CD4-positive, alpha-beta T cell treated with Interleukin-15 for 4 hours (primary cell): ENCODE measurements around the gene UBQLN4.
"Not testable (repeated sequence)": the region's sequence is repeated elsewhere in the genome, so short reads cannot be mapped to it uniquely, and the experiment has no call there.

Experiments used
- DNase-seq: peaks from one replicate; pipeline ENCODE4 v3.0.0-alpha.2; 2020; ENCODE audit warnings: low spot score

UBQLN4 gene

DNA sequence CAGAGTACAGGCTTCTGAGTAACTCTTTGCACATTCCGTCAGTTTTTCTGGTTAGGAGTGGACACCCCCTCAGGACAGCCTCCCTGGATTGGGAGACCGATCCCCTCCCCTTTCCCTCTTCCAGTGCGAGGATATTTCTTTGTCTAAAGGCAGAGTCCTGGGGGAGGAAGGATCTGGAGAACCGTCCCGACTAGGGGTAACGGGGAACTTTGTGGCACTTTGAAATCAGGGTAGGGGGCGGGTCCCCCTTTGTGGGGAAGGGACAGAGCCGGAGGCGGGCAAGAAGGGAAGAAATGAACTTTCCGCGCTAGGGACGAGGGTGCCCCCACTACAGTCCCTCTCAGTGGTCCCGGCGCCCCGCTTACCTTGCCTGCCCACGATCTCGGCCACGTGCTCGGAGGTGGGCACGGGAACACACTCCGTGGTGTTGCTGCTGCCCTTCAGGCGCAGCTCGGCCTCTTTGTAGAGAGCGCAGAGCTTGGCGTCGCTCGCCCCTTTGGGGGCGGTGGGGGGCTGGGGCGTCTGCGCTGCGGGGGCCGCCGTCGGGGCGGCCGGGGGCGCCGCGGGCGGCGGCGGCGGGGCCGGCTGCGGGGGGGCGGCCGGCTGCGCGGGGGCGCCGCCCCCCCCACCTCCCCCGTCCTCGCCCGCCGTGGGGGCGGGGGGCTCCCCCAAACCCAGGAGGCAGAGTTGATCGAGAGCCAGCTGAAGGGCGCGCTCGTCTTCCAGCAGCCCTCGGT, 27.8 kb upstream of the UBQLN4 start:
- DNase-seq, result no peak

DNA sequence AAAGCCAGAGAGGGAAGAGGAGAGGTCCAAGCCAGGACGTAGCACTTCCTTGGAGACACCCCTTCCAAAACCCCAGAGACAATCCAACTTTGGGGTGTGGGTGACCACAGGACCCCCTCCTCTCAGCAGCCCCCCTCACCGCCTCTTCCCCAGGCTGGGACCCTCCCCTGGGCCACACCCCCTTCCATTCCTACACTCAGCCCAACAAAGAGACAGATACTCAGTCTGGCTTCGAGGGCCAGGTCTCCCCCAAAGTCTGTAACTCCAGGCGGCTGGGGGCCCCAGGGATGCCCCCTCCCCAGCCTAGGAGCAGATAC, 27.2 kb upstream of the UBQLN4 start:
- no peak for DNase-seq

DNA sequence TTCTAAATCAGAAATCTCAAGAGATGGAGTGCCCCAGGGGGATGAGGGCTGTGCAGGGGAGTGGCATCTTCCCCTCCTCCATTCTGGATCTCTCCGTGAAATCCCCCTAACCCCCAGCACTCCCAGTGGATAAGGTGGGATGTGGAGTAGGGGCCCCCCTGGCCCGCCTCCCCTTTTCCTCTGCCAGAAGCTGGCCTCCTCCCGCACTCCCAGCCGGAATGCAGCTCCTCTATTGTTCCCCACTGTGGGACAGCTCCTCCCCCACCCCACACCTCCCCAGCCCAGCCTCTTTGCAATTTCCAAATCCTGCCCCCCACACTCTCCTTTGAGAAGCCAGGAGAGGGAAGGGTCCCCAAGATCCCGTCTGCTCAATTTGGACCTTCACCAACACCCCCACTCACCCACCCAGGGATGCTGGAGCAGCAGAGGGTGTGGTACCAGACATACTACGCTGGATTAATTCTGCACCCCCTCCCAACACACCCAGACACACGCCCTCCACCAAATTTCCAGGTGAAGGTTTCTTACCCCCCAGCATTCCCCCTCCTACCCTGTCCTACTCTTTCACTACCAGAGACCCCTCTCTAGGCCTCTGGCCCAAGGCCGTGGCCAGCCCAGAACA, 26.8 kb upstream of the UBQLN4 start:
- no peak for DNase-seq

DNA sequence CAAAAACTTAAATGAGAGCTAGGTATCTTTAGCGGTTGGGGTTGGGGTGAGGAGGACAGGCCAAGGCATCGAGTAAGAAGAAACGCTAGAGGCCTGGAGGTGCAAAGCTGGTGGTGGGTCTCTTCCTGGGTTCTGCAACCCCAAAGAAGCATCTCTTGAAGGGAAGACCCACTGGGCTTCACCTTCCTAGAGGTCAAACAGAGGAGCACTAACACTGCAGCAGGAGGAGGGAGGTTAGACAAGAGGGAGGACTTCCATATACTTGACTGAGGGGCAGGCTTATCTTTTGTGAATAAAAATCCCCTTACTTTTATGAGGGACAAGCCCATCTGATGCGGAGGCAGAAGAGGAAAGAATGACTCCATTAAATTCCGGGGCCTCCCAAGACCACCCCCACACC, 26.2 kb upstream of the UBQLN4 start:
- DNase-seq, result no peak

DNA sequence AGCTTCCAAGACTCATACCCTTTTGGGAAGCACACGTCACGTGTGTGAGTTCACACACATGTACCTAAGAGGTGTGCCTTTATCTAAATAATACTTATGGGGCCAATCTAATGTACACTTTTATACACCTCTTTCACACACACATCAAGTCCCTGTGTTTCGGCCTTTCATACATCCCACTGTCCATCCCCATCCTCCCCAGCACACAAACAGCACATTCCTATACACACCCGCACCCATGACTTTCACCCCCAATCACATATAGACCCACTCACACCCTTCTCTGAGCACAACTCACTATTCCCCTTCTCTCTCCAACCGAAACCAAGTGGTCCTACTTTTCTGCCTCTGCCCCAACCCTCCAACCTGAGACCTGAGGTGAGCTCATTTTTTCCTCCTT, 25.1 kb upstream of the UBQLN4 start:
- no peak for DNase-seq

DNA sequence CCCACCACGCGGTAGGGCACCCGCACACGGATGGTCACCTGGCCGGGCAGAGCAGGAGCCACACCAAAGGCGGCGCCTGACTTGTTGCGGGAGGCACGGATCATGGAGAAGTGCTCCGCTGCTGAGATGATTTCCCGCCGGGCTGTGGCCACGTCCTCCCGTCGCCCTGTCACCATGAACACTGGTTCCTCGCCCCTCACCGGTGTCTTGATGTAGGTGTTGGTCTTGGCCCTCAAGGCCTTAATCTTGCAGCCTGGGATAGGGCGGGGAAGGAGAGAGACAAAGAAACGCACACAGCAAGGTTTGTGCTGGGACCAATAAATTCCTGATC, 23.8 kb upstream of the UBQLN4 start:
- DNase-seq, result no peak

DNA sequence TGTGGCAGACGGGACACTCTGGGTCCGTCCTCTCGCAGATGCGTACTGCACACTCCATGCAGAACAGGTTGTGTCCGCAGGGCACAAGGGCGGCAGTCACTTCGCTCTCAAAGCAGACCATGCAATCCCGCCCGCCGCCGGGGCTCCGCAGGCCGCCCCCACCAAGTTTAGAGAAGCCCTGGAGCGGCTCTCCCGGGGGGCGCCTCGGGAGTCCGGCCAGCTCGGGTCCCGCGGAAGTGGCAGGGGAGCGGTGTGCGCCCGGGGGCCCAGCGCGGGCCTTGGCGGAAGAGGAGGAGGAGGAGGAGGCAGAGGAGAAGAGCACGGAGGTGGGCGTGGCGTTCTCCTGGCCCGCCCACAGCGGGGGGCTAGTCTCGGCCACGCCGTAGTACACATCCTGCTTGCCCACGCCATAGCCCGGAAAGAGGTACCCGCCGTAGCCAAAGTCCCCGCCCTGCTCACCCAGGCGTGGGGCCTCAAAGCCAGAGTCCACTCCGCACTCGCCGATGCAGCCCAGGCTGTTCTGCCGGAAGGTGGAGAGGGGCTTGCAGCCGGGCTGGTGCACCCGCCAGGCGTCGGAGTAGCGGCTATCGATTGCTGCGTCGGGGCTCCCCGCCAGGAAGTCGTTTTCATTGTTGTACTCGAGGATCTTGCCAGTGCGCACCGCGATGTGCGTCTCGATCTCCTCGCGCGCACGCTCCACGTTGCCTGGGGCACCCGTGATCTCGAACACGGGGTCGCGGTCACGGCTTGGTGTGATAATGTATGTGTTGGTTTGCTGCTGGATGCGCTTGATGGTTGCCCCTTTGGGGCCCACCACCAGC, 23.2 kb upstream of the UBQLN4 start:
- no peak for DNase-seq

DNA sequence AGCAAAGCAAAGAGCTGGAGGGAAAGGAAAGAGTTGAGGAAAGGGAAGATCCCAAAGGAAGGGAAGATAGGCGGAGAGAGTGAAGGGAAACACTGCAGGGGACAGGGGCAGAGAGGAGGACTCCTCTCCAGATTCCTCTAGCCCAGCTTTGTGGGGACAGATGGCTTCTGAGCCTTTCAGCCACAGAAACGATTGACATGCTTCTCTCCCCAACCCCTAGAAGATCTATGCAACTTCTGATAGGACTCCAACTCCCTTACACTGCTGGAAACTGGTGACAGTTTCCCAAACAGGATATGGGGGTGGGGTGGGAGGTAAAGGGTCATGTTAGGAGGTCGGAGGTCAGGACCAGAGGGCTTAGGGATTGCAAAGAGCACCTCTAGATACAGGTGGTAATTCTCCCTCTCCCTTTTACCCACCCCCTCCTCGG, 22.2 kb upstream of the UBQLN4 start:
- DNase-seq, result no peak

DNA sequence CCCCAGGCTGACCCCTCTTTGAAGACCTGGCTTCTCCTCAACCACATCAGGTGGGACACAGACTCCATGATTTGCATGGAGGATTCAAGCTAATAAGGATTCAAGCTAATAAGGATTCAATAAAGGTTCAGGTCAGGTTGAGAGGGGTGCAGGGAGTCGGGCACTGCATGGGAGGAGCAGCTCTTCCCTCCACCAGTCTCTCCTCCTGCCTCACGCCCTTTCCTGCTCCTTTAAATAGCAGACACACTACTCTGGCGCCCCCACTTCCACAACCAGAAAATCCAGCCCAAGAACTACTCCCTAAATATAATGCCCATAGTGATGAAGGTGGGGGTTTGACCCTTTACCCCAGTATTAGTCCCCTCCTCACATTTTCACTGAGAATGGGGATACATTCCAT, 21.6 kb upstream of the UBQLN4 start:
- DNase-seq, result no peak

DNA sequence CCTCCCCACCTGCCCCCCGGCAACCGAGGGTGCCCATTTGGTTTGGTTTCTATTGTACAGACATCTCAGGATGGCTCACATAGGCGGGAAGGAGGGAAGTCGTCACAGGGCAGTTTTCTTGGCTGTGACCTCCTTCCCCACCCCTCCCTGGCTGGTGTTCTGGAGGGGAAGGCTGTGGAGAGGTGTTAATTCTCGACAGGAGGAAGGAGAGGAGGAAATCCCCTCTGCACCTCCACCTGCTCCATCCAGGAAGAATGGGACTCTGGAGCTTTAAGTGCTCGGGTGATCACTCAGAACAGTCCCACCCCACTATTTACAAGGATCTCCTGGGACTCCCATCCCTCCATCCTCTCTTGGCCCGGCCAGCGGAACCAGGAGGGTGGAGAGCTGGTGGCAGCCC, 21.1 kb upstream of the UBQLN4 start:
- no peak for DNase-seq

DNA sequence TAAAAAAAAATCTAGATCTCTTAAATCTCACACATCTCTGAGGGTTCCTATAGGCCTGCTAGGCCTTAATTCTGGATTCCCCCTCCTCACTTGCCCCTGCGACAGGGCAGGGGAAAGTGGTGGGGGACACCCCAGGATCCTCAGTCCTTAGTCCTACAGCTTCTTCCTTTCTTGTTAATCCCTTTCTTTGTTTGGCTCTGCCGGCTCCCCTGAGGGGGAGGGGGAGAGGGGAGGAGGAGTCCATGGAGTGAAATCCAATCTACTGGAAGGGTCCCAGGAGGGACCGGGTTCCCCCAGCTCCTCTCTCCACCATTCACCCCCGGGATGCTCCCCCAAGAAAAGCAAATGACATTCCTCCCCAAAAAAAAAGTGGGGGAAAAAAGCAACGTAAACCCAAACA, 20.1 kb upstream of the UBQLN4 start:
- no peak for DNase-seq

DNA sequence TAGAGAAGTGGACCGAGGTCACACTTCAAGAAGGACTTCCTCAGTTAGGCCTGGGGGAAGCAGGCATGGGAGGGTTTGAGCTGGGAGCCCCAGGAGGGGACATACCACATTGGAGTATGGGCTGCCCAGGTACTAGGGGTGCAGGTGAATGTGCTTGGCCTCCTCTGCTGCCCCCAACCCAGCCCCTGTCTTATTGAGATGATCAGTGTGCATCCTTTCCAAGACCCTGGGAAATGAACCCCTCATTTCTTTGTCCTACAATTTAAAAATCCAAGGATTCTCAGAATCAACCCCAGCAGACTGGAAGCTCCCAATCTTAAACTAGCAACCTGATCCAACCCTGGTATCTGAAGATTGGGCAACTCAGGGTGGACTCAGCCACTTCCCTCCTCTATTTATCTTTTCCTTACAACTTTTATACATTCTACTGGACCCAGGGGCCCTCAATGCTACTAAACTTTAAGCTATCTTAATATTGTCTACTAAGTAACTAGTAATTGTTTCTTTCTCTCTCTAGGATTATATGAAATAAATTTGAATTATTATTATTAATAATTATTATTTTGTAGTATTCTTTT, 19.6 kb upstream of the UBQLN4 start:
- DNase-seq, result no peak

DNA sequence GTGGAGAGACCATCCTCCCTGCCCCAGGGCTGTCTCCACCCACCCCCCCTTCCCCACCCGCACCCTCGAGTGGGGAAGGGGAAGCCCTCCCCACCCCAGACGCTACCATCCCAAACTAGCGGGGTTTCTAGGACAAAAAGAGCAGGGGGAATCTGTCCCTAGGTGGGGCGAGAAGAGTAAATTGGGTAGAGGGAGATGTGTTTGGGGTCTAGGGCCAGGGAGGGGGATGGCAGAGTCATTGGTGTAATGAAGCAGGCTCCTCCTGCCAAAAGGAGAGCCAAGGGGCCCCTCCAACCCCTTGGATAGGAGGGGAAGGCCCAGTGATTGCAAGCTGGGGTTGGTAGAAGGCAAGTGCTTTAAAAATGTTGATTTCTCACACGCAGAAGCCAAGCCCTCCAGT, 18.7 kb upstream of the UBQLN4 start:
- no peak for DNase-seq

DNA sequence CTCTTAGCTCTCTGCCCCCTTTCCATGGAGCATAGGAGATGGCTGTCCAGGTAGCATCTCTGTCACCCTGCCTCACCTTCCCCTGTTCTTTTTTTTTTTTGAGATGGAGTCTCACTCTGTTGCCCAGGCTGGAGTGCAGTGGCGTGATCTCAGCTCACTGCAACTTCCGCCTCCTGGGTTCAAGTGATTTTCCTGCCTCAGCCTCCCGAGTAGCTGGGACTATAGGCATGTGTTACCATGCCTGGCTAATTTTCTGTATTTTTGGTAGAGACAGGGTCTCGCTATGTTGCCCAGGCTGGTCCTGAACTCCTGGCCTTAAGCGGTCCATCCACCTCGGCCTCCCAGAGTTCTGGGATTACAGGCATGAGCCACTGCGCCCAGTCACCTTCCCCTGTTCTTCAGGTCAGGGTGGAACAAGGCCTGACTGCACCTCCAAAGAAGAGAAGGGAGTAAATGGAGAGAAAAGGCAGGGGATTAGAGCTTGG, 17.8 kb upstream of the UBQLN4 start:
- not testable (repeated sequence) for DNase-seq

DNA sequence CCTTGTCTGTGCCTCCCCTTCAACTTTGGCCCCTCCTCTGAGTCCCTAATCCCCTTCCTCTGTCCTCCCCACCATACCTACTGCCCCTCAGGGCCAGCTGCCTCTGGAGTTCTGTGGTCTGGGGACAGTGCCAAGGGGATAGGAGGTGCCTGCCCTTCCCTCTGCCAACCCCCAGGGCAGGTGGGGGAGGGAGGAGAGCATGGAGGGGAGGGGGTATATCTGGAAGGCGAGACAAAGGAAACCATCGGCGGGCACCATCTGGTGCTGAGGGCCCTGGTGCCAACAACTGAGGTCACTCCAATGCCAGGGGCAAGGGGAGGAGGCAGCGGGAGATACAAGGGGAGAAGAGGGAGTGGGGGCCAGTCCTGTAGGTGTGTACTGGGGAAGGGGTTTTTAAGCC, 16.9 kb upstream of the UBQLN4 start:
- DNase-seq, result no peak

DNA sequence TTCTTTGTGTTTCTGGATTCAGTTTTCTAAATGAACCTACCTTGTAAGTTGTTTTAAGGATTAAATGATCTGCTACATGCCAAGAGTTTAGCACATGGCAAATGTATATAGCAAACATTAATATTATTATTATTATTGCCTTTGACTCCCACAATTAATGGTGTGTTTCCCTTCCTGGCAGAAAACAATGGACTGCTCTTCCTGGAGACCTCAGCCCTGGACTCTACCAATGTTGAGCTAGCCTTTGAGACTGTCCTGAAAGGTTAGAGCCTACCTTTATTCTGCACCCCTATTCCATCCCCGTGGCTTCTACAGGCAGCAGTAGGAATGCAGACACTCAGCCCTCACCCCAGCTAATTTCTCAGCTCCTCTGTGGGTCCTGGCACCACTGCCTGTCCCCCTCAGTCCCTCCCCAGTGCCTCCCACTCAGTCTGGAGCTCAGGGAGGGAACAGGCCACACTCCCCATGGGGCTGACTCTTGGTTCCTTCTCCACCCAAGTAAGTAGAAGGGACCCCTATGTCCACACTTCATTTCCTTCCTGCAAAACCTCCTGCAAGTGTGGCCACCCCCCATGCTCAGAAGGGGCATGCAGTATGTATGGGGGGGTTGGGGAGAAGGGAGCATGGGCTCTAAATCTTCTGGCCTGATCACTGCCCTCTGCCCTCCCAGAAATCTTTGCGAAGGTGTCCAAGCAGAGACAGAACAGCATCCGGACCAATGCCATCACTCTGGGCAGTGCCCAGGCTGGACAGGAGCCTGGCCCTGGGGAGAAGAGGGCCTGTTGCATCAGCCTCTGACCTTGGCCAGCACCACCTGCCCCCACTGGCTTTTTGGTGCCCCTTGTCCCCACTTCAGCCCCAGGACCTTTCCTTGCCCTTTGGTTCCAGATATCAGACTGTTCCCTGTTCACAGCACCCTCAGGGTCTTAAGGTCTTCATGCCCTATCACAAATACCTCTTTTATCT, 16.2 kb upstream of the UBQLN4 start:
- no peak for DNase-seq

DNA sequence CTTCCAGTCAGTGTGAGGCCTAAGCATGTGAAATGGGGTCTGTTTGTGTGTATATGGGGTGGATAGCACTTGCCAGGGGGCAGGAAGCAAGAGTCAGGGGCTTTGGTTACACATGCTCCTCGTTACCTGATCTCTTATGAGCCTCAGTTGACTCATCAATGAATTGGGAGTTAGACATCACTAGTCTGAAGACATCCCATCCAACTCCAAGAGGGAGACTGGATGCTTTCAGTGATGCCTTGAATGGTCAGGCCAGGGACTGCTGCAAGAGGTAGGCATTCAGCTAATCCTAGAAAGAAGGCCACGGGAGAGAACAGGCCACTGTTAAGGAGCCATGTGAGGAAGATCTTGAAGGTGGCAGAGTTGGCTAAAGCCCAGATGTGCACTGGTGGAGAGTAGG, 13.7 kb upstream of the UBQLN4 start:
- DNase-seq, result no peak

DNA sequence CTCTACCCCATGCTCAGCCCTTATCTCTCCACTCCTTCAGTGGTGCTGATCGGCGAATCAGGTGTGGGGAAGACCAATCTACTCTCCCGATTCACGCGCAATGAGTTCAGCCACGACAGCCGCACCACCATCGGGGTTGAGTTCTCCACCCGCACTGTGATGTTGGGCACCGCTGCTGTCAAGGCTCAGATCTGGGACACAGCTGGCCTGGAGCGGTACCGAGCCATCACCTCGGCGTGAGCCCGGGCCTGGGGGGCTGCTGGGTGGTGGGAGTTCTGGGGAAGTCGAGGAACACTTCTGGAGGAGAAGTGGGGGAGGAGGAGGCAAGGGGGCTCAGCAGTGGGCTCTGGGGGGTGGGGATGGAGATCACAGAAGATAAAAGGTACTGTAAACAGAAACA, 12.3 kb upstream of the UBQLN4 start:
- no peak for DNase-seq

DNA sequence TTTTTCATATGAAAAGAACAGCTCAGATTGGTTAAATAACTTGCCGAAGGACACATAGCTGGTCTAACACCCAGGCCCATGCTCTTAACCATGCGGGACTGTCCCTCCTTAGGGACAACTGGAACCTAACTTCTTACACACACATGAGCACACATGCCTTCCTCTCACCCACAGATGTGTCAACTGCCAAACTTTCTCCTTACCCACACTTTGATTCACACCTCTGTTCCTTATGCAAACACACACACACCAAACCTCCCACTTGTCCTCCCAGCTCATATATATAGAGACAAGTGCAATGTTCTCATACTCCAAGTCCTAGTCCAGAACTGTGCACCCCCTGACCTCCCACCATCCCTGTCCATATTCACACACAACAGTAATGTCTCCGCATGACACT, 11.6 kb upstream of the UBQLN4 start:
- no peak for DNase-seq

DNA sequence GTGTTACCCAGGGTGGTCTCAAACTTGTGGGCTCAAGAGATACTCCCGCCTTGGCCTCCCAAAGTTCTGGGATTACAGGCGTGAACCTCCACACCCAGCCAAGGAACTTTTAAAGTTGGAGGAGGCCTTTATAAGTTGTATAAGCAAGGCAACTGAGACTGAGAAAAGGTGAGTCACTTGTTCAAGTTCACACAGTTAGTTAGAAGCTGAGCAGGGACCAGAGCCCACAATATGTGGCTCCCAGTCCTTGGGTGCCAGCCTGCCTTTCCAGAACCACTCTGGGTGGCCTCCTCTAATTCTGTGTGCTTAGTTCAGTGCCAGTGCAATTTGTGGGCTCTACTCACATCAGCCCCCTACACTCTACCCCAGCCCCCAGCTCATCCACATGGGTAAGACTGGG, 11.0 kb upstream of the UBQLN4 start:
- DNase-seq, result no peak

DNA sequence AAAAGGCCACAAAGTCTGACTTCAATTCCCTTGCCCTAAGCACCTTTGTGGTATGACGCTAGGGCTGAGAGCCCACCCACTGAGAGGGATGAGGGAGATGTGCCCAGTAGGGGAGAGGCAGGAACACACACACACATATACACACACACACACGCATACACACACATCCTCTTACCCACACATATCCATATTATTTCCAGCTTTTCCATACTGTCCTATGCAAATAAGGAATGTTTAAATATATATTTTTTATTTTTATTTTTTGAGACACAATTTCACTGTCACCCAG, 10.3 kb upstream of the UBQLN4 start:
- no peak for DNase-seq

DNA sequence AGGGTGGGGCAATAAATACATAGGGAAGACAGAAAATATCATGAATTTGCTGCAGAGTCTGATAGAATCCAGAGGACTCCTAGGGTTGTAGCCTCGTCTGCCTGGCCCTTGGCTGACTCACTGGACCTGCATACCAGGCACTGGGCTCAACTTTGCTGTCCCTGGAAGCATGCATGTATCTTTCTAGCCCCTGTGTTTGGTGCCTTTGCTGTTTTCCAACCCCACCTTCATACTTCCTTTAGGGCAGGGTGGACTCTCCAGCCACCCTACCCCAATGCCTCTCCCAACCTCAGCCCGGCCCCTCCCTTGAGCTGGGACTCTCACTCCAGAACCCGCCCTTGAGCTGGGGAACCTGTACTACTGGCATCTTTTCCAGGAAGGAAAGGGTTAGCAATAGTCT, 8.6 kb upstream of the UBQLN4 start:
- no peak for DNase-seq
